HG03520 (cell line): ENCODE measurements around the gene PAPPA2.

ENCODE experiments used
- ATAC-seq: cut with Tn5 transposase; IDR thresholded peaks from one replicate; pipeline ENCODE4 v1.9.1; 2021; ENCODE audit warnings: mild to moderate bottlenecking, moderate library complexity; ENCODE audit not compliant: unreplicated experiment

The PAPPA2 gene

DNA sequence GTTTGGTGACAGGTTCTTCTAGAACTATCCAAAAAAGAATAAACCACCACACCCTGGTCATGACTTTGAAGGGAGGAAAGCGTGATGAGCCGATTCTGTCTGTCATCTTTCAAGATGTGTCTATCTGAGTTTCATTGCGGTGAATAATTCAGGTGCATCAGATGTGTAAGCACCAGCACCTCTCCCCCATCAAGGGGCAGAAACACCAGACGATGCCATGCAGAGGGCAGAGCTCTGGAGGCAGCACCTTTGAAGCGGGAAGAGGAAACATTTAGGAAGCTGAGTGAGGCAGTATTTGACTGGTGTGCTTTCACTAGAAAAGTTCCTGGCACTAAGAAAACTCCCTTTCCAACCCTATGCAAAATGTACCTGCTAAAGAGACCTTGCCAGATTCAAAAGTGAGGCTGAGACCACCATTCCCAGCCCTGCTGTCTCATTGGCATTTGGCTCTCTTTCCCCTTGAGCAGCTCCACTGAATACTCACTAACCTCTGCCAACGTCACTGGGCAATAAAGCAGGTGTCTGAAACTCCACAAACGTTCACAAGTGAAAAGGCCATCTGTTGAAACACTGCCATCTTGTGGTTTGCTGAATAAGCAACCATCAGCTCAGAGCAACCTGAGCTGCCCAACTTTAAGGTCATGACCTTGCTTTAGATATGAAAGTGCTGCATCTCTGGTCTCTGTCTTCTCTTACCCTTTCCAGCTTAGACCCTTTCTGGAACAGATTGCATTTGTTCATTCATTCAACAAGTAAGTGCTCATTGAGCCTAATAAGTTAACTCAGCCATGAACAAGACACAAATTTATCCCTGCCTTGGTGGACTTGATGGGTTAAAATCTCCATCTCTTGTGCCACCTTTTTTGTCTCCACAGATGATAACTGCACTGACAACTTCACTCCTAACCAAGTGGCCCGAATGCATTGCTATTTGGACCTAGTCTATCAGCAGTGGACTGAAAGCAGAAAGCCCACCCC, 228.6 kb downstream of the PAPPA2 start:
- ATAC-seq, result peak; percentile 94

DNA sequence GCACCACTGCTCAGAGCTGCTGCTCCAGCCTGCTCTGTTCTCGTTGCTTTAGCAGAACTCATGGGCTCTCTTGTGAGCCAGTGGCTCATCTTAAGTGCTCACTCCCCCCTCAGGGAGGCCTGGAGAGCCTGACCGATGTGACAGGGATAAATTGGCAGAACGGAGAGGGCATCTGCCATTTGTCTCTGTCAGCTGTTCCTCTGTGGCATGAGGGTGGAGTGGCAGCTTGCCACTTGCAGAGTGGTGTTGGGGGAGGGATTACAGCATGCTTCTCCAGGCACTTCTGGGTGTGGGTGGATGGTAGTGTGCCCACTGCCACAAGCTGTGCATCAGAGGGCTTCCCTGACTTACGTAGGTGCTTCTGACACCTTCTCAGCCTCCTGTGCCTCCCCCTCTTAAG, 229.5 kb downstream of the PAPPA2 start:
- no peak for ATAC-seq

DNA sequence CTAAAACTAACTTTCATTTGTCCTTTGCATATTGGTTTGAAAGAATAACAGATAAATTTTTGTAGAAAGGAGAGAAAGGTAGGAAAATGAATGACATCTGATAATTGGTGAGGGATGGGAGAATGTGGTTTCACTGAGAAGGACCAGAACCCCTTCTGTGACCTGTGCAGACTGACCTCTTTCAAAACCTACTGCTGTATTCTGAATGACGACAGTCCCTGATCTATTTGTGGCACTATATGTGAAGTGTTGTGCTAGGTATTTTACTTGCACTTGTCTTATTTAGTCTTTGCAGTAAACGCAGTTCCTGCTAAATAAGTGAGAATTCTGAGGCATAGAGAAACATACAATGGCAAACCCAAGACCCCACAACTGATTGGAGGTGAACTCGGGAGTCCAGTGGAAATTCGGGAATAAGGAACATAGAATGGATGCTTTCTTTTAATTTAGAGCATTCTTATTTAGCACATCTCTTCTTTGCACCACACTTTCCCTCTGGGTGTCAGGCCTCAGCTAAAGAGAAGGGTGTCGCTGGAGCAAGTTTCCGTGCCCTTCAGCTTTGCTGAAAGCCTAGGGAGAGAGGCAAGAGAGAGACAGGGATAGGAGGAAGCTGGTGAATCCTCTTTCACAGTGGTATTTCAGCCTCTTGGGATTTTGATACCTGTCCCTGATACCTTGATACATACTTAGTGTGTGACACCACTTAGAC, 230.2 kb downstream of the PAPPA2 start:
- ATAC-seq, result no peak

DNA sequence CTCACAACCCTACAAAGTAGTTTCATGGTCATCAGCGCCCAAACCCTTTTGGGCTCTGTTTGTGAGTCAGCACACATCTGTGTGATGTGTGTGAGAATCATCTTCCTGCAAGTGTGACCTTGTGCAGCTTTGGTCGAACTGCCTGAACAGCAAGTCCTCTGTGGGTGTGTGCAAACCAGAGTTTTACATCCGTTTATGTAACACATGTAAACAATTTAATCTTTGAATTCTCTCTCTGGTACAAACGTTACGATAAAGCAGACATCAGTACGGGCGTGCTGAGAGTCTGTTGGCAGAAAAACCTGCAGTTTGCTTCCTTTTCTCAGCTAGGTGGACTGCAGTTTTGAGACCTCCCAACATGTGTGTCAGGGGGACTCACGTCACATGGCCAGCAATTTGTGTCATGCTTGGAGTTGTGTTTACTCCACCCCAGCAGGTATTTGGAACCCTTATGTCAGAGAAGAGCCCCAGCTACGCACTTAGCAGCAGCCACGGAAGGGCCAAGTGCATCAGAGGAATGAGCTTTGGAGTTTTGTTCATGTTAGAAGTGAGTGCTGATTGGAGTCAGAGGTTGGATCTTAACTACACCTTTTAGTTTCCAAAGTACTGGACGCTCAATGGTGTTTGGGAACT, 230.8 kb downstream of the PAPPA2 start:
- no peak for ATAC-seq

DNA sequence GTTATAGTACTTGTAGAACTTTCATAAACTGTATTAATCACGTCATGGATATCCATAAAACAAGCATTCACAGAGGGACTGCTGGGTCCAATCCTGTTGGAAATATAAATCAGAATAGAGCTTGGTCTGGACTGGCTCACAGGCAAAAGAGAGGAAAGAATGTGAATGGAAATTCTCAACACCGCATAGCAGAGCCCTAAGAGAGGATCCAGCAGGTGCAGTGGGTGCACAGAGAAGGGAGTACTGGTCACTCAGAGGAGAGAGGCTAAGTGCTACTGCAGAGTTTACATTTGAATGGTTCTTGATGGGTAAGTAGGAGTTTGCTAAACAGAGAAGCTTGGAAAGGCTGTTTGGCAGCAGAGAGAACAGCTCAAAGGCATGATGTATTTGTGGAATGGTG, 231.7 kb downstream of the PAPPA2 start:
- no peak for ATAC-seq

DNA sequence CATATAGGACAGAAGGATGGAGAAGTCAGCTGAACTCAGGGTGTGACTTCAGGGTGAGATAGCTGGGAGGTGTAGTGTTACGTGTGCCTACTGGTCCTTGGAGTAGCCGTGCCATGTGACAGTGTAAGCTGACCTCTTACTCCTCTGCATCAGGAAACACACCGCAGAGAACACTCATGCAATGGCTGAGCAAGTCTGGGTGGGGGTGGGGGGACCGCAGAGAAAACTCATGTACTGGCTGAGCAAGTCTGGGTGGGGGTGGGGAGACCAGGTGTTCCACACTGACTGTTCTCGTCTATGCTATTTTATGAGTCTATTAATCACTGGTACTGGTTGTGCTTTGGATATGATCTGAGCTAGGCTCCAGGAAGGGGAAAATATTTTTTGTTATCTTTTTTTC, 233.1 kb downstream of the PAPPA2 start:
- ATAC-seq, result no peak

DNA sequence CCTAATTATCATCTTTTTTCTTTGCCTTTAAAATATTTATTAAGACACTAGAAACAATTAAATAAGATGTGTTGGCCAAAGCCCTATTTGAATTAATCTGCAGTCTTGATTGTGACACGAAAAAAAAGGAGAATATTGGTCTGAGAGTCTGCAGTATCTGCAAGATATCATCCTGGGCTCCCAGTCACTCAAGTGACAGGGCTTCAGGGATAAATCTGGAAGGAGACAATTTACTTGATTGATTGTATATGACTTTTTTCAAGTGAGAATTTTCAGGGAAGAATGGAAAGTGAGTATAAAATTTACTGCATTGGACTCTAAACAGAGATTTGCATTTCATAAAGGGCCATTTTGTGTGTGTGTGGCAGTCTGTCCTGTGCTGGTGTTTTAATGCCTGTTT, 233.7 kb downstream of the PAPPA2 start:
- ATAC-seq, result no peak

DNA sequence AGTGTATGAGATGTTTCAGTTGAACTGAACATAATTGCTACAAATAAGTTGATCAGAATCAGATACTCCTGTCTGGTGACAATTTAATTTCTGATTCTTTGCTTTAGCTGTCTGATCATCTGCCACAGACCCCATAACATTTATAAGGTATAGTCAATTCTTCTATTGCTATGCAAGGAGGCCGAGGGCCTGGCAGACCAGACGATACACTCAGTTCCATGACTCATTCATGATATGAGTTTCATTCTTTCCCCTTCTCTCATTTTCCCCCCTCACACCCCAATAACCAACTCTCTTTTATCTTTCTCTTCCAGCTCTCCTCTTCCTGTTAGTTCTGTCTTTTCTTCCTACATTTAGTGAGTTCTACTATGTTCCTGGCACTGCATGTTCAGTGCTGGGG, 236.8 kb downstream of the PAPPA2 start:
- no peak for ATAC-seq

DNA sequence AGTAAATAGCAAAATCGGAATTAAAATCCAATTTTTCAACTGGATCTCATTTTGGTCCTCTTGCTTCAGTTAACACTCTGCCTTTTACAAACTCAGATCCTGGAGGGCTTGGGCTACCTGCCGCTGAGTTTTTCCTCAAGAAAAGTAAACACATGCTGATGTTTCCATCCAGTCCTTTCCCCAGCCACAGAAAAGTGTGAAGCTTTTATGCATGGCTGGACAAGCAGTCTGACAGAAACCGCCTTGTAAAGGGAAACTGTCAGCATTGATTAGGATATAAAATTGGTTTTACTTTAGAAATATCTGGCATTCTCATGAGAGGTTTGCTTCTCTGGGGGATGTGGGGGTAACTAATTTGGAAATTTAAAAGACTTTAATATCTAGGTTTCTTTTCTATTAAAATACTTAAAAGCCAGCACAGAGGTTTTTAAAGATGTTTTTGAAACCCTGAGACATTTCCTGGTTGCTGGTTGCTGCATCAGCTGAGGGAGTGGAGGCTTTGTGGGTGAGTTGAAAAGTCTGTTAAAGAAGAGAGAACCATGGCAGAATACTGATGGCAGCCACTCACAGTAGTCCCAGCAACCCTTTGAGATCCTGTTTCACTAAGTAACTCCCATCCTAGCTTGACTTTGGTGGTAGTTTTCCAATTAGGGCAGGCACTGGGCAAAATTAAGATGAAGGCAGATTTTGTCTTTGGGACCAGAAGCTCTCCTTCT, 238.3 kb downstream of the PAPPA2 start:
- ATAC-seq, result no peak

DNA sequence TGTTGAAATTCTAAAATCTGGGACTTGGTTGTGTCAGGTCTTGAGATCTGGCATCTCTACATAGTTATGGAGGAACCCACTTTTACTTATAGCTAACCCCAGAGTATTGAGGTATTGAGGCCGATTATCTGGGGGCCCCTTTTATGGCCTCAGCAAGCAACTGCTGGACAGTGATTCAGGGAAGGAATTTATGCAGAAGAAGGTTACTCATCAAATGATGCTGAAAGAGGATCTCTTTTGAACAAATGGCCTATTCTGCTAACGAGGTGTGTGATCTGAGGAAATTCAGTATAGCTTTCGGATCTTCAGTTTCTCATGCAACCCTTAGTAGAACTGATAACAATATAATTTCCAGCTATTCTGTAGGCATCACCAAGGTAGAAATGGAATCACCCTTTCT, 239.9 kb downstream of the PAPPA2 start:
- no peak for ATAC-seq

DNA sequence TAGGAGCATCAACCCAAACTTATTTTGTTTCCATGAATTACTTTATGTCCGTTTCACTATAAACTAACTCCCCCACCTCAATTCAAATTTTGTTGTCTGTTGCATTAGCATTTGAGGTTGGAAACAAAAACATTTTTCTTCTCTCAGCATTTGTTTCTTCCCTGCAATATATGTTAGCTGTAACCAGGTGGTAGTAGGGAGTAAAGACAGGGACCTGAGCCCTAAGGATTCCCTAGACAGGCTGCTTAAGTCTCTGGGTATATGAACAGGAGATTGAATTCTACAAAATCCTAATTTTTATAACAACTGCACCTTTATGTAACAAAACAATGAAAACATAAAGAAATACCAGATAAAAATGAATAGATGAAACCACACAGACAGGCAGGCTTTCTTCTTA, 242.6 kb downstream of the PAPPA2 start:
- ATAC-seq, result no peak

DNA sequence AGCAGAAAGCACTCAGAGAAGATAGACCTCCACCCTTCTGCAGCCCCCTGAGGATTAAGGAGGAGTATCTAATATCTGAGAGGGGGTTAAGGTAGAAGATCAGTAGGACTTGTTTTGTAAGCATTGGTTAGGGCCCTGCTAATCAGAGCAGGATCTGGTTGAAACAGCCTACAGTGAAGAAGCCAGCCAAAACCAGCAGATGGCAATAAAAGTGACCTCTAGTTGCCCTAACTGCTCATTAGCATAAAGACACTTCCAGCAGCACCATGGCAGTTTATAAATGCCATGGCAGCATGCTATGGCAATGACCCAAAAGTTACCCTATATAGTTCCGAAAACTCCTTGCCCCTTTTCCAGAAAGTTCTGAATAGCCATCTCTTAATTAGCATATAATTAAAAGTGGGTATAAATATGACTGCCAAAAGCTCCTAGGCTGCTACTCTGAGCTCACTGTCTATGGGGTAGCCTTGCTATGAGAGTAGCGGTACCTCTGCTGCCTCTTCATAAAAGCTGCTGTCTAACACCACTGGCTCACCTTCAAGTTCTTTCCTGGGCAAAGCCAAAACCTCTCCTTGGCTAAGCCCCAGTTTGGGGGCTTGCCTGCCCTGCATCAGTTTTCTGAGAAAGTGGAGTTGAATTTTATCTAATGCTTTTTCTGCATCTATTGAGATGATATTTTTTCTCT, 254.2 kb downstream of the PAPPA2 start:
- ATAC-seq, result no peak

DNA sequence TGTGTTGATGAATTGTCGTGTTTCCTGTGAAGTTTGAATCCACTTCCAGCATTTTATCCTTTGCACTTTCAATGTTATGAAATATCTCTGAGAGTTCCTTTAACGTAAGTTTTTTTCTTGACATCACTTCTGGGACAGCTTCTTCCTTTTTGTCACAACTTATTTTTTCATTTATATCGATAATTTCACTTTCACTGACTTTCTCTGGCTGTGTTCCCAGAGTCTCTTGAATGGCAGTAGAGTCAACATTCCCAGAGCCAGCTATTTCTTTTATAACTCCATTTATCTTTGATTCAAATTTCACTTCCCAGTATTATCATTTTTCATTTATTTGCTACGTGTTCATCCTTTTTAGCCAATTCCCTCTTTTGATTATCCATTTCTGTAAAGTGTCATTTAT, 256.5 kb downstream of the PAPPA2 start:
- no peak for ATAC-seq

DNA sequence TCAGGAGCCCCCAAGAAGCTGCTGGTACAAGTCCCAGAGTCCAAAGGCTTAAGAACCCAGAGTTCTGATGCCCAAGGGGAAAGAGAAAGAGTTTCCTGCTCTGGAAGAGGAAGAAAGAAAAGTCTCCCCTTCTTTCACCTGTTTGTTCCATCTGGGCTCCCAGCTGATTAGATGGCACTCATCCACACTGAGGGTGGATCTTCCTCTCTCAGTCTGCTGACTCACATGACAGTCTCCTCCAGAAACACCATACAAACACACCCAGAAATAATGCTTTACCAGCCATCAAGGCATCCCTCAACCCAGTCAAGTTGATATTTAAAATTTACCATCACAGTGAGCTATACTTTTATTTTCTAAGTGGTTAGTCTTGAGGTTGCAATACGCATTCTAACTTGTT, 257.9 kb downstream of the PAPPA2 start:
- ATAC-seq, result no peak

DNA sequence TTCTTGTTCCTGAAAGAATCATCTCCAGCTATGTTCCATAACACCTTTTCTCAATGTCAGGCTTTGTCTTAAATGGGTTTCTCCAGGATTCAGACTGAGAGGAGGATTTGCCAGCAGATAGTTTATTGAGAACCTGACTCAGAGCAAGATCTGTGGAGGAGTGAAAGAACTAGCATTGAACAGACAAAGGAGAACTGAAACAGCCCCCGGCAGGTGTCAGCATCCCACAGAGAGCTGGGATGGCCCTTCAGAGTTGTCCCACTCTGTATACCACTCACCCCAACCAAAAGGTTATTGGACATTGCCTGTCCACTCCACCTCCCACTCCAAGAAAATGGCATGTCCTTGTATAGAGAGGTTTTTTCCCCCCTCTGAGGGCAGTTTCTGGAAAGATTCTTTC, 270.7 kb downstream of the PAPPA2 start:
- no peak for ATAC-seq

DNA sequence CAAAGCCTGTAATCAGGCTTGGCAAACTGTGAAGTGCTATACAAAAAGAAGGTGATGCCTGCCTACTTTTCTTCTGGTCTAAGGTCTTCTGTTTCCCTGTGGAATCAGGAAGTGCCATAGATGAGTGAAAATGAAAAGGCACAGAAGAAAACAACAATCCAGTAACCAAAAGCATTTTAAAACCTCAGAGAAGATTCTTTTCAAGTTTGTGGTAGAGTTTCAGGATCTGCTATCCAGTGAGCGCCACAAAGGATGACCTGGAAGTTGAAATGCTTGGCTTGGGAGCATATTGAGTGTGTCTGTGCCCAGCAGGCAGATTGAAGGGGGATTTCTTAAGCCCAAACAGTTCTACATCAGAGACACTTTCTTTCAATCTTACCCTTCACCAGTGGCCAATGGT, 272.2 kb downstream of the PAPPA2 start:
- ATAC-seq, result no peak

DNA sequence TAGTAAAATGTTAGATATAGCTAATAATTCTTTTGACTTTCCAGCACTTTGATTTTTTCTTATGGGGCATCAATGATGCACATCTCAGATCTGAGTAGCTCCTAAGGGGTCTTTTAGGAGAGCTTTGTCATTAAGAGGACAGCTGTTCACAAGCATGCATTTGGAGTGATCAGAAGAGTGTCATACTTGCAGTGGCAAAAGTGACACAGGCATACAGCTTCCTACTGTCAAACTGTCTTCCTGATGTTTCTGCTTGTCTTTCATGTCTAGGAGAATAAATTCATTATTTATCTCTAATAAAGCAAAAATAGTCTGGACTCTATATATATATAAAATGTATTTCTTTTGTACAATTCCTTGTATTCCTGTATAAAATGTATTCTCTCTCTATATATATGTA, 273.0 kb downstream of the PAPPA2 start:
- no peak for ATAC-seq

DNA sequence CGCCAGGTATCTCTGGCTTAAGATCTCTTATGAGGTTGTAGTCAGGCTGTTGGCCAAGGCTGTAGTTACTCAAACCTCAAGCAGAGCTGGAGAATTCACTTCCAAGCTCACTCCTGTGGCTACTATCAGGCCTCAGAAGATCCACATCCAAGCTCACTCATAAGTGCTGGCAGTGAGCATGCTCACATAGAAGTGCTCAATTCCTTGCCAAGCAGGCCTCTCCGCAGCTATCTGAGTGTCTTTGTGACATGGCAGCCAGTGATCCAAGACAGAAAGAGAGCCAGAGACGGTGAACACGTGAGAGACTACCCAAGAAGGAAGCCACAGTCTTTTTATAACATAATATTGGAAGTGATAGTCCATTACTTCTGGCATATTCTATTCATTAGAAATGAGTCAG, 278.2 kb downstream of the PAPPA2 start:
- no peak for ATAC-seq

DNA sequence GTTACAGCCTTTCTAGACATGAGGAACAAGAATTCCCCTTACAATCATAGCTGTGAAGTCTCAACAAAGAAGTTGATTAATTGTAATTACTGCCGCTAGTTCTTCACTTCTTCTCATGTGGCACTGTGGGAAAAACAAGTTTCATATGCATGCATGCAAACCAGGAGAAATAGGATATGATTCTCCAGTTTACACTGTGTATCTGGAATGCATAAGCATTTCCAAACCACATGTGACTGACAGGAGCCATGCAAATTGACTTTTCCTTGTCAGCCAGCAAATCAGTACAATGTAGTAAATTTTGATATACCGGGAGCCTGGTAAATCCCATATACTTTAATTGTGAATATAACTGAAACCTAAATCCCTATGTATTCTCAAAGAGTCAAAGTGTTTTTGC, 279.3 kb downstream of the PAPPA2 start:
- no peak for ATAC-seq

DNA sequence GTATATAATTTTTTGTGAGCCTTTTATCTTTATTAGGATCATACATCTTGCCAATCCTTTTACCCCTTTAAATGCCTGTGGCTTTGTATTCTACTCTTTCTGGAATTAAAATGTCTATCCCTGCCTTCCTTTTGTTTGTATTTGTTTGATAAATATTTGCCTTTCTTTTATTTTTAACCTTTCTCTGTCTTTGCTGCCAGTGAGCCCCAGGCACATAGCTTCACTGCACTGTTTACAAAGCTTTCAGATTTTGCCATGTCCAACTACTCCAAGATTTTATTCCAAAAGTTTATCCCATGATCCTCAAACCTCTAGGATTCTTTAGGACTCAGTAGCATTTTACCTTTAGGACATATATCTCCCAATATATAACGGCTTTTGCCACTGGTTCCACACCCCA, 281.2 kb downstream of the PAPPA2 start:
- no peak for ATAC-seq

DNA sequence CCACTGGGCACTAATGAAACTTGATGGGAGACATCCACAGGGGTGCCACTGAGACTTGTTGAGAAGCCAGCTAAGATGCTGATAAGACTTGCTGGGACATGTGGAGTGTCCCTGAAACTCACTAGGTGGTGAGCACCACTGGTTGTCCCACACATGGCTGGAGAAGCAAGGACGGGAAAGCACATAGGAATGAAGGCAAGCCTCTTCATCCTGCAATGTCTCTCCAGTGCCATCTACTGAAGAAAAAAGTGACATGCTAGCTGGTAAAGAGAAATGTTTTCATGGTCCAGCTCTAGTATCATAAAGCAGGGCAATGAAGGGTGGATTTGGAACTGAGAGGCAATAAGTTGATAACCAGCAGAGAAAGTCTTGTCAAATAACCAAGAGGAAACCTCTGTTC, 283.0 kb downstream of the PAPPA2 start:
- ATAC-seq, result no peak
